ENCODE measurements around the gene ZSWIM1. TPM values are rescaled to one million over a fixed set of nuclear protein-coding genes. Genes with fewer than 3 reads are reported as not detected.

The ZSWIM1 gene
- total and polyA plus RNA-seq, 2 of the 13 experiments (the other 11 are each of a cell fraction or from before 2014, with no cell fraction given): 9.5 to 11.7 TPM

DNA sequence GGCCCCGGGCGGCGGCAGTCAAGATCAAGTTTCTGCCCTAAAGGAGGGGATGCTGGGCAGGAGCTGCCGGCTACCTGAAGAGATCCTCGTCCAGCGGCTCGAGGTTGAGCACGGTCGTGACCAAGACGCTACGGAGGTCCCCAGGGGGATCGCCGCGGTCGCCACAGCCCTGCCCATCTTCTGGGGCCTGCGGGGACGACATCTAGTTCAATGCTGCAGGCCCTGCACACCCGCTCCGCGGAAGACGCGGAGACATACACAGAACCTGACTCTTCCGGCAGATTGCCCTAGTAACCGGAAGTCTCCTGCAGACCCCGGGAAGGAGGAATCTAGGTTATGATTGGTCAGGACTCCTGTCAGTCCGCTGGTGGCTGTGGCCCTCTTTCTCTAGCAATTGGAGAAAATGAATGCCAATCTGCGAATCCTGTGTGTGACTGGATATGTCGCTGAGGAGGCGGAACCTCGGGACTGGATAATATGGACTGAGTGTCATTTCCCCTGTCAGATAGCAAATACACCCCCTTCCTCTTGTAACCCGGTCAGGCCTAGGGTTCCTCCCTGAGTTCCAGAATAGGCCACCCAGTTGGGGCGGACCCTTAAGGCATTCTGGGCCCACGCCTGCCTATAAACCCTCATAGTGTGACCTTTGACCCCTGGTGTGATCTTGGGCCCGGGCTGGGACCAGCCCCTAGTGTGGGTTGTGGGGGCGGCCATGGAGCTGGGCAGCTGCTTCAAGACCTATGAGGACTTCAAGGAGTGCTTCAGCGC lies 23.7 kb upstream of the ZSWIM1 start, which contains the start of the genes ACOT8 and ZSWIM3 (continued):
- TF ChIP-seq, protein P1, sequence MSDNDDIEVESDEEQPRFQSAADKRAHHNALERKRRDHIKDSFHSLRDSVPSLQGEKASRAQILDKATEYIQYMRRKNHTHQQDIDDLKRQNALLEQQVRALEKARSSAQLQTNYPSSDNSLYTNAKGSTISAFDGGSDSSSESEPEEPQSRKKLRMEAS (IDR thresholded peaks at IDR 0.05): peak; percentile 75
- TF ChIP-seq, protein P2, sequence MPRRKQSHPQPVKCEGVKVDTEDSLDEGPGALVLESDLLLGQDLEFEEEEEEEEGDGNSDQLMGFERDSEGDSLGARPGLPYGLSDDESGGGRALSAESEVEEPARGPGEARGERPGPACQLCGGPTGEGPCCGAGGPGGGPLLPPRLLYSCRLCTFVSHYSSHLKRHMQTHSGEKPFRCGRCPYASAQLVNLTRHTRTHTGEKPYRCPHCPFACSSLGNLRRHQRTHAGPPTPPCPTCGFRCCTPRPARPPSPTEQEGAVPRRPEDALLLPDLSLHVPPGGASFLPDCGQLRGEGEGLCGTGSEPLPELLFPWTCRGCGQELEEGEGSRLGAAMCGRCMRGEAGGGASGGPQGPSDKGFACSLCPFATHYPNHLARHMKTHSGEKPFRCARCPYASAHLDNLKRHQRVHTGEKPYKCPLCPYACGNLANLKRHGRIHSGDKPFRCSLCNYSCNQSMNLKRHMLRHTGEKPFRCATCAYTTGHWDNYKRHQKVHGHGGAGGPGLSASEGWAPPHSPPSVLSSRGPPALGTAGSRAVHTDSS (CRISPR knock-in tag; conservative IDR thresholded peaks at IDR 0.05): peak; percentile 97; the same call in 1 of the 2 replicates
- TF ChIP-seq ZNF639 (CRISPR knock-in tag; conservative IDR thresholded peaks at IDR 0.05): peak; percentile 71; the same call in 1 of the 2 replicates
- TF ChIP-seq RAD51 (IDR thresholded peaks at IDR 0.05; ENCODE audit: borderline replicate concordance): no peak
- TF ChIP-seq PAX8 (CRISPR knock-in tag; IDR thresholded peaks at IDR 0.05; ENCODE audit: borderline replicate concordance): no peak
- TF ChIP-seq ZNF883 (CRISPR knock-in tag; IDR thresholded peaks at IDR 0.05; ENCODE audit: not compliant biosample characterization): peak; percentile 72
- no peak for TF ChIP-seq ZNF562 (CRISPR knock-in tag; IDR thresholded peaks at IDR 0.05; ENCODE audit: borderline replicate concordance)
- peak; percentile 82 for TF ChIP-seq AKAP8 (CRISPR knock-in tag; IDR thresholded peaks at IDR 0.05)
- TF ChIP-seq SMYD3 (CRISPR knock-in tag; IDR thresholded peaks at IDR 0.05): peak; percentile 89
- no peak for TF ChIP-seq E2F5 (CRISPR knock-in tag; conservative IDR thresholded peaks at IDR 0.05)
- TF ChIP-seq ZNF660 (CRISPR knock-in tag; IDR thresholded peaks at IDR 0.05; ENCODE audit: borderline replicate concordance, low read depth): 0 out of 2 replicates have a peak, but pooled peaks have one; percentile 76
- peak; percentile 83 for TF ChIP-seq MED8 (CRISPR knock-in tag; IDR thresholded peaks at IDR 0.05; ENCODE audit: insufficient replicate concordance)
- TF ChIP-seq ZNF446 (CRISPR knock-in tag; IDR thresholded peaks at IDR 0.05): peak; percentile 81; the same call in 1 of the 2 replicates
- TF ChIP-seq RELA (CRISPR knock-in tag; IDR thresholded peaks at IDR 0.05): peak; percentile 56; the same call in 1 of the 2 replicates
- TF ChIP-seq, protein P3, sequence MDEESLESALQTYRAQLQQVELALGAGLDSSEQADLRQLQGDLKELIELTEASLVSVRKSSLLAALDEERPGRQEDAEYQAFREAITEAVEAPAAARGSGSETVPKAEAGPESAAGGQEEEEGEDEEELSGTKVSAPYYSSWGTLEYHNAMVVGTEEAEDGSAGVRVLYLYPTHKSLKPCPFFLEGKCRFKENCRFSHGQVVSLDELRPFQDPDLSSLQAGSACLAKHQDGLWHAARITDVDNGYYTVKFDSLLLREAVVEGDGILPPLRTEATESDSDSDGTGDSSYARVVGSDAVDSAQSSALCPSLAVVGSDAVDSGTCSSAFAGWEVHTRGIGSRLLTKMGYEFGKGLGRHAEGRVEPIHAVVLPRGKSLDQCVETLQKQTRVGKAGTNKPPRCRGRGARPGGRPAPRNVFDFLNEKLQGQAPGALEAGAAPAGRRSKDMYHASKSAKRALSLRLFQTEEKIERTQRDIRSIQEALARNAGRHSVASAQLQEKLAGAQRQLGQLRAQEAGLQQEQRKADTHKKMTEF (CRISPR knock-in tag; IDR thresholded peaks at IDR 0.05): peak; percentile 92
- TF ChIP-seq, protein P4, sequence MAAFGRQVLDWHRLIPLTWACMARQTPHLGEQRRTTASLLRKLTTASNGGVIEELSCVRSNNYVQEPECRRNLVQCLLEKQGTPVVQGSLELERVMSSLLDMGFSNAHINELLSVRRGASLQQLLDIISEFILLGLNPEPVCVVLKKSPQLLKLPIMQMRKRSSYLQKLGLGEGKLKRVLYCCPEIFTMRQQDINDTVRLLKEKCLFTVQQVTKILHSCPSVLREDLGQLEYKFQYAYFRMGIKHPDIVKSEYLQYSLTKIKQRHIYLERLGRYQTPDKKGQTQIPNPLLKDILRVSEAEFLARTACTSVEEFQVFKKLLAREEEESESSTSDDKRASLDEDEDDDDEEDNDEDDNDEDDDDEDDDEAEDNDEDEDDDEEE (CRISPR knock-in tag; IDR thresholded peaks at IDR 0.05): 0 out of 2 replicates have a peak, but pooled peaks have one; percentile 58
